ENCODE data around the gene SMYD2.

GRCh38 chr1:214326406-214326805 lies 45.4 kb downstream of the SMYD2 start:
- TF ChIP-seq TARDBP (IDR thresholded peaks at IDR 0.05) (no peak), SUZ12 (IDR thresholded peaks at IDR 0.05) (no peak), CTBP1 (IDR thresholded peaks at IDR 0.05; ENCODE audit: borderline replicate concordance) (no peak), HDGF (IDR thresholded peaks at IDR 0.05; ENCODE audit: borderline replicate concordance) (no peak), ARNT (IDR thresholded peaks at IDR 0.05) (no peak), L3MBTL2 (conservative IDR thresholded peaks at IDR 0.05) (no peak), SP1 (IDR thresholded peaks at IDR 0.05) (no peak), ELF4 (IDR thresholded peaks at IDR 0.05) (no peak), FOXA1 (IDR thresholded peaks at IDR 0.05) (no peak), ZNF384 (IDR thresholded peaks at IDR 0.05) (no peak), FOXK2 (IDR thresholded peaks at IDR 0.05) (no peak), FOXM1 (IDR thresholded peaks at IDR 0.05; ENCODE audit: borderline replicate concordance) (no peak)
- TF ChIP-seq, protein P1, sequence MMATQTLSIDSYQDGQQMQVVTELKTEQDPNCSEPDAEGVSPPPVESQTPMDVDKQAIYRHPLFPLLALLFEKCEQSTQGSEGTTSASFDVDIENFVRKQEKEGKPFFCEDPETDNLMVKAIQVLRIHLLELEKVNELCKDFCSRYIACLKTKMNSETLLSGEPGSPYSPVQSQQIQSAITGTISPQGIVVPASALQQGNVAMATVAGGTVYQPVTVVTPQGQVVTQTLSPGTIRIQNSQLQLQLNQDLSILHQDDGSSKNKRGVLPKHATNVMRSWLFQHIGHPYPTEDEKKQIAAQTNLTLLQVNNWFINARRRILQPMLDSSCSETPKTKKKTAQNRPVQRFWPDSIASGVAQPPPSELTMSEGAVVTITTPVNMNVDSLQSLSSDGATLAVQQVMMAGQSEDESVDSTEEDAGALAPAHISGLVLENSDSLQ (IDR thresholded peaks at IDR 0.05) = no peak
